Gastrocnemius medialis (tissue), 4 donors: ENCODE data around the gene DNAH17. TPM values are rescaled to one million over a fixed set of nuclear protein-coding genes. Genes with fewer than 3 reads are reported as not detected.

Source experiments
- ATAC-seq, 2 donors: fragments of 150-250 bp; one replicate each; pipeline ENCODE4 v1.9.1; 2016
- DNase-seq, 2 donors: peaks; one replicate each; pipeline ENCODE4 v3.0.0-alpha.2; 2019
- H3K27ac ChIP-seq, 4 donors: fragments of 200-600 bp; sonication (generic); 1 replicate in 1 of 4; 2 replicates in 3 of 4; pipeline ENCODE4 v1.5.1; 2016 to 2018; ENCODE audit warnings: mild to moderate bottlenecking in 2 of 4, moderate library complexity in 1 of 4
- H3K27me3 ChIP-seq, 3 donors: fragments of 200-600 bp; sonication (generic) in 2 of 3; 1 replicate in 1 of 3; 2 replicates in 2 of 3; pipeline versions ENCODE4 v1.5.1 to v1.6.0; 2016 to 2019; ENCODE audit warnings: mild to moderate bottlenecking in 1 of 3, moderate library complexity in 1 of 3
- H3K36me3 ChIP-seq, 2 donors: fragments of 200-600 bp; sonication (generic) in 1 of 2; one replicate each; pipeline ENCODE4 v1.5.1; 2017 to 2018
- H3K4me1 ChIP-seq, 2 donors: fragments of 200-600 bp; sonication (generic) in 1 of 2; one replicate each; pipeline ENCODE4 v1.5.1; 2016 to 2017; ENCODE audit warnings: mild to moderate bottlenecking in 2 of 2
- H3K4me3 ChIP-seq, 4 donors: fragments of 200-600 bp; sonication (generic) in 3 of 4; 1 replicate in 1 of 4; 2 replicates in 3 of 4; pipeline ENCODE4 v1.5.1; 2016 to 2019; ENCODE audit warnings: mild to moderate bottlenecking in 2 of 4
- H3K9me3 ChIP-seq, 3 donors: fragments of 200-600 bp; sonication (generic) in 2 of 3; 1 replicate in 1 of 3; 2 replicates in 2 of 3; pipeline ENCODE4 v1.5.1; 2016 to 2019
- POLR2A ChIP-seq, 2 donors: fragments of 450-650 bp; IDR thresholded peaks; one replicate each; pipeline ENCODE4 v1.6.1; 2017; ENCODE audit warnings: antibody characterized with exemption in 2 of 2, mild to moderate bottlenecking in 2 of 2, moderate library complexity in 2 of 2
- in situ Hi-C, 4 donors: fragments of 200-750 bp; cut with MboI; loops; one replicate each; pipeline versions ENCODE4 v1.15.0 to v1.8.0; 2017; ENCODE audit warnings: low sequenced_read_pairs in 4 of 4
- intact Hi-C: fragments of 100-400 bp; cut with DNase I; formaldehyde crosslinking; loops from one replicate; pipeline ENCODE4 v1.15.1; 2023; ENCODE audit warnings: low total_unique reads
- total RNA-seq, 4 donors: library from RNA; depleted of rRNA; stranded (reverse); fragments of >200 nt; gene quantifications; one replicate each; pipeline versions ENCODE4 v1.1.0 to v1.2.3, GENCODE V29; 2016
- TF ChIP-seq, protein P1 (sequence below), 5 experiments: fragments of 450-650 bp in 3 of 5; fragments of 200-600 bp in 2 of 5; sonication (generic) in 2 of 5; IDR thresholded peaks in 4 of 5; conservative IDR thresholded peaks in 1 of 5; 1 replicate in 4 of 5; 2 replicates in 1 of 5; pipeline ENCODE4 v1.5.1; 2016 to 2019; ENCODE audit warnings: antibody characterized with exemption in 5 of 5, mild to moderate bottlenecking in 3 of 5, moderate library complexity in 3 of 5

The DNAH17 gene
- total RNA-seq, 4 donors from 2014 or later: 0.56 TPM; not detected in 3

DNA sequence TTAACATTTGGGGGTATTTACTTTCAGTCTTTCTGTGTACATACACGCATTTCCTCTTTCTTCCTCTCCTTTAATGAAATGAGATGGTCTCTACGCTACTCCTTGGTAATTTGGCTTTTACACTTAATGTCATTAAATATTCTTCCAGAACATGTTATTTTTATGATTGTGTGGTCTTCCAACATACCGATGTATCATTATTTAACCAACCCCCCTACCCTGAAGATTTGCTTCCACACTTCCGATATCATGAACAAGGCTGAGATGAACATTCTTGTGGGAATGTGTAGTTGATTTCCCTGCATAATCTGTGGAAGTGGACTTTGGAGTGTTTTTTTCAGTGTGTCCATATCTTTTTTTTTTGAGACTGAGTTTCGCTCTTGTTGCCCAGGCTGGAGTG is 201.0 kb downstream of the DNAH17 start:
- intact Hi-C loops (no loop called here), in situ Hi-C loops (loop anchor here in 1 of 4 donors (10.0 kb wide), 1 partner anchor 49 kb away; no protein-coding TSS in a partner anchor)
- H3K4me3 ChIP-seq: no peak overlapping the region
- TF ChIP-seq, protein P1, sequence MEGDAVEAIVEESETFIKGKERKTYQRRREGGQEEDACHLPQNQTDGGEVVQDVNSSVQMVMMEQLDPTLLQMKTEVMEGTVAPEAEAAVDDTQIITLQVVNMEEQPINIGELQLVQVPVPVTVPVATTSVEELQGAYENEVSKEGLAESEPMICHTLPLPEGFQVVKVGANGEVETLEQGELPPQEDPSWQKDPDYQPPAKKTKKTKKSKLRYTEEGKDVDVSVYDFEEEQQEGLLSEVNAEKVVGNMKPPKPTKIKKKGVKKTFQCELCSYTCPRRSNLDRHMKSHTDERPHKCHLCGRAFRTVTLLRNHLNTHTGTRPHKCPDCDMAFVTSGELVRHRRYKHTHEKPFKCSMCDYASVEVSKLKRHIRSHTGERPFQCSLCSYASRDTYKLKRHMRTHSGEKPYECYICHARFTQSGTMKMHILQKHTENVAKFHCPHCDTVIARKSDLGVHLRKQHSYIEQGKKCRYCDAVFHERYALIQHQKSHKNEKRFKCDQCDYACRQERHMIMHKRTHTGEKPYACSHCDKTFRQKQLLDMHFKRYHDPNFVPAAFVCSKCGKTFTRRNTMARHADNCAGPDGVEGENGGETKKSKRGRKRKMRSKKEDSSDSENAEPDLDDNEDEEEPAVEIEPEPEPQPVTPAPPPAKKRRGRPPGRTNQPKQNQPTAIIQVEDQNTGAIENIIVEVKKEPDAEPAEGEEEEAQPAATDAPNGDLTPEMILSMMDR (IDR thresholded peaks at IDR 0.05 in 4 of 5, conservative IDR thresholded peaks at IDR 0.05 in 1 of 5): no peak
- TF ChIP-seq POLR2A (IDR thresholded peaks at IDR 0.05): no peak
- no peaks in the 10 kb centered on the region for H3K9me3 ChIP-seq
- peaks cover 0 to 3% of the 10 kb centered on the region in 2 donors for H3K36me3 ChIP-seq
- peaks cover 21 to 28% of the 10 kb centered on the region in 2 donors for H3K4me1 ChIP-seq
- DNase-seq: no peak
- ATAC-seq: no peak
- H3K27me3 ChIP-seq: no peaks in the 10 kb centered on the region
- no peak overlapping the region for H3K27ac ChIP-seq

DNA sequence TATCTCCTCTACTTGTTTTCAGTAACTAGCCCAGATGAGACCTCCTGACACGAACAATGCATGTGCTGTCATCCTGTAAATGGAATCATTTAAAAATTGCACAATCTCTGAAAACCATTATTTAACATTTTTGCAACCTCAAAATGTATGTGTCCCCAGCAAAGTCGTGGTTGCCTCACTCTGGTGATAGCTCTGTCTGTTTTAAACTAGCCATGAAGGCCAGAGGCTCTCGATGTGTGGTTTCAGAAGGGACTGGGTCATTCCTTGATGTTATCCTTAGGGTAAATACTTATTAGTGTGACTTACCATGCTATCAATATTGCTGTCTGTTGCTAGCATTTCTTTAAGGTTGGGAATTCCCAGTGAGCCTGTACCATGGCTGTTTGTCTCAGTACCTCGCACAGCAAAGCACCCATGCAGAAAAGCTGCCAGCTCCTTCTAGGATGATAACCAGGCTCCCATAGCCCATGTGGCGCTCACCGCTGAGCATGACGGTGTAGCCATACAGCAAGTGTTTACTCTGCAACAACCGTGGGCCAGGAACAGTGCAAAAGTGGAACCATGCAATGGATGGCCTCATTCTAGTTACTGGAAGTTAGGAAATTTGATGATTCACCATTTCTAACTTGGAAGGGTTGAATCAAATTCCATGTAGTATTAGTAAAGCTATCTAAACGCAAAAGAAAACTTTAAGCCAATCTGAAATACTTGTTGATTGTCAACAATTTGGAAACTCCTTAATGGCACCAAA is 201.6 kb downstream of the DNAH17 start:
- Histone ChIP-seq H3K36me3 (peaks cover 0 to 3% of the 10 kb centered on the region in 2 donors), H3K4me1 (peaks cover 17 to 23% of the 10 kb centered on the region in 2 donors), H3K4me3 (no peak overlapping the region), H3K27ac (peak overlapping the region in 1 of 4 donors; percentile 8), H3K27me3 (no peaks in the 10 kb centered on the region), H3K9me3 (no peaks in the 10 kb centered on the region)
- ATAC-seq: no peak
- intact Hi-C loops (no loop called here), in situ Hi-C loops (loop anchor here in 1 of 4 donors (10.0 kb wide), 1 partner anchor 49 kb away; no protein-coding TSS in a partner anchor)
- no peak for TF ChIP-seq POLR2A (IDR thresholded peaks at IDR 0.05)
- TF ChIP-seq, protein P1 (IDR thresholded peaks at IDR 0.05 in 4 of 5, conservative IDR thresholded peaks at IDR 0.05 in 1 of 5): no peak
- no peak for DNase-seq

DNA sequence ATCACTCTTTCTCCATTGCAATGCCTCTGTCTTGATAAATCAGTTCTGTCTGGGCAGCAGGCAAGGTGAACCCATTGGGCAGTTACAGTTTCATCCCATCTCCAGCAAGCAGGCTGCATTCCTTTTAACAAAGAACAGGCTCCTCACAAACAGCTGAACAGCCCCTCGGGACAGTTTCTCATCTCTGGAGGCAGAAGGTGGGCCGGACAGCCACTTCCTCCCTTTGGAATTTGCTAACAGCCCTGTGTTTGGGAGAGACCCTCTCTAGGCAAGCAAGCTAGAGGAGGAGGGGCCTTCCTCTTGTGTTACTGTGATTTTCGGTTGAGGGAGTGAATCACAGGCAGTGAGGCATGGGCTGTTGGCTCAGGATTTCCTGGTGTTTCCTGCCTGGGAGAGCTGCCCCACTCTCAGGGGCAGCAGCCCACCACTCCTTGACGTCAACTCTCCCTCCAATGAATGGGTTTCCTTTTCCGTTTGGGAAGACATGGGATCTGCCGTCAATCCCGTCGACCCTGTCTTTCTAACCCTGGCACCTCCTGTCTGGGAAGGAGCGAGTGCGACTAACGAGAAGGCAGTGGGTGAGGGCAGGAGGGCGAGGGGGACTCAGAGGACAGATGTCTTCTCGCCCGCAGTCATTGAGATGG is 202.4 kb downstream of the DNAH17 start:
- intact Hi-C loops: no loop called here

DNA sequence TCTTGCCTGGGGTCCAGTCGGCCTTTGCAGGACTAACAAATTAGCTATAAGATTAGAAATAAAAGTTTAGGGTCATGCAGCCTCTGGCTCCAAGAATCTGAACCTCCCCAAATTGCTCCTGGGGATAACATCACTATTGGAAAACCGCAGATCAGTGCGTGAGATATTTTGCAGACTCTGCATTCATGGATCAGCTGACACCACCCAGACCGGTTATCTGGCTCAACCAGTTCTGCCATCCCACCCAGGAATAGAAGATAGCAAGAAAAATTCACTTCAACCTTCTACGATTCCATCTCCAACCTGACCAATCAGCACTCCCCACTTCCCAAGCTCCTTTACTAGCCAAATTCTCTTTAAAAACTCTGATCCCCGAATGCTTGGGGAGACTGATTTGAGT is 203.0 kb downstream of the DNAH17 start:
- Histone ChIP-seq H3K27me3 (no peaks in the 10 kb centered on the region), H3K4me3 (no peak overlapping the region), H3K36me3 (no peaks in the 10 kb centered on the region), H3K9me3 (no peaks in the 10 kb centered on the region), H3K4me1 (peaks cover 3 to 9% of the 10 kb centered on the region in 2 donors), H3K27ac (no peak overlapping the region)
- intact Hi-C loops: no loop called here
- DNase-seq: no peak
- in situ Hi-C loops: loop anchor here in 1 of 4 donors (10.0 kb wide), 1 partner anchor 51 kb away; no protein-coding TSS in a partner anchor
- no peak for TF ChIP-seq POLR2A (IDR thresholded peaks at IDR 0.05)
- TF ChIP-seq, protein P1 (IDR thresholded peaks at IDR 0.05 in 4 of 5, conservative IDR thresholded peaks at IDR 0.05 in 1 of 5): no peak
- ATAC-seq: no peak

More for the DNA sequence above, 202.4 kb downstream of the DNAH17 start:
- DNase-seq (no peak), ATAC-seq (no peak)
- H3K36me3 ChIP-seq: no peaks in the 10 kb centered on the region
- TF ChIP-seq, protein P1 (IDR thresholded peaks at IDR 0.05 in 4 of 5, conservative IDR thresholded peaks at IDR 0.05 in 1 of 5): no peak
- TF ChIP-seq POLR2A (IDR thresholded peaks at IDR 0.05): no peak
- H3K27me3 ChIP-seq: no peaks in the 10 kb centered on the region
- no peak overlapping the region for H3K4me3 ChIP-seq
- no peaks in the 10 kb centered on the region for H3K9me3 ChIP-seq
- in situ Hi-C loops: loop anchor here in 1 of 4 donors (10.0 kb wide), 1 partner anchor 50 kb away; no protein-coding TSS in a partner anchor
- H3K27ac ChIP-seq: peak overlapping the region in 1 of 4 donors; percentile 8
- peaks cover 8 to 14% of the 10 kb centered on the region in 2 donors for H3K4me1 ChIP-seq

Other genes with a start within 250 kb of the DNAH17 start
- gene SOCS3, start 217.3 kb downstream of the DNAH17 start, total RNA-seq: 10 to 100 TPM in 3 of 4 donors, 1 to 10 TPM in 1; 4.5 to 44.2 (median 16.4) TPM
- 10 to 100 TPM; 16.6 to 30.0 (median 21.8) TPM for gene PGS1, start 198.7 kb downstream of the DNAH17 start, total RNA-seq
- gene CYTH1, start 204.9 kb upstream of the DNAH17 start, total RNA-seq: 10 to 100 TPM; 24.7 to 43.7 (median 32.4) TPM